GM21723 (cell line): ENCODE results near the gene PDE10A.
A peak's percentile ranks its signal among the peaks of the same experiment; 100 is the strongest.
"Not testable (repeated sequence)": the region's sequence is repeated elsewhere in the genome, so short reads cannot be mapped to it uniquely, and the experiment has no call there.

ENCODE experiments used
- ATAC-seq: cut with Tn5 transposase; IDR thresholded peaks from one replicate; pipeline ENCODE4 v1.9.1; 2021; ENCODE audit warnings: mild to moderate bottlenecking, moderate library complexity; ENCODE audit not compliant: unreplicated experiment

The PDE10A gene

GRCh38 chr6:165486183-165487137 lies 176.6 kb downstream of the PDE10A start:
- ATAC-seq = no peak

GRCh38 chr6:165484178-165484889 lies 178.7 kb downstream of the PDE10A start:
- ATAC-seq = no peak

GRCh38 chr6:165481921-165482320 lies 181.1 kb downstream of the PDE10A start:
- ATAC-seq = no peak

GRCh38 chr6:165480916-165481315 lies 182.1 kb downstream of the PDE10A start:
- no peak for ATAC-seq

GRCh38 chr6:165478581-165478980 lies 184.5 kb downstream of the PDE10A start:
- no peak for ATAC-seq

GRCh38 chr6:165469483-165469882 lies 193.6 kb downstream of the PDE10A start:
- no peak for ATAC-seq

GRCh38 chr6:165468340-165469235 lies 194.5 kb downstream of the PDE10A start:
- ATAC-seq = no peak

GRCh38 chr6:165463499-165463898 lies 199.5 kb downstream of the PDE10A start:
- ATAC-seq = not testable (repeated sequence)

GRCh38 chr6:165459605-165460301 lies 203.3 kb downstream of the PDE10A start:
- not testable (repeated sequence) for ATAC-seq

- no peak for ATAC-seq
Measured at GRCh38 chr6:165458134-165458533, 204.9 kb downstream of the PDE10A start.

- no peak for ATAC-seq
Measured at GRCh38 chr6:165456286-165456685, 206.8 kb downstream of the PDE10A start.

- no peak for ATAC-seq
Measured at GRCh38 chr6:165455488-165455887, 207.6 kb downstream of the PDE10A start.

GRCh38 chr6:165453395-165453794 lies 209.6 kb downstream of the PDE10A start:
- ATAC-seq = no peak

- ATAC-seq = no peak
Measured at GRCh38 chr6:165451838-165452237, 211.2 kb downstream of the PDE10A start.

- no peak for ATAC-seq
Measured at GRCh38 chr6:165448210-165448609, 214.8 kb downstream of the PDE10A start.

GRCh38 chr6:165447141-165447540 lies 215.9 kb downstream of the PDE10A start:
- ATAC-seq = no peak

- ATAC-seq = no peak
Measured at GRCh38 chr6:165446331-165446730, 216.7 kb downstream of the PDE10A start.

GRCh38 chr6:165443462-165443861 lies 219.6 kb downstream of the PDE10A start:
- ATAC-seq = no peak

- ATAC-seq = no peak
Measured at GRCh38 chr6:165441181-165441580, 221.9 kb downstream of the PDE10A start.

GRCh38 chr6:165439928-165440554 lies 223.0 kb downstream of the PDE10A start:
- ATAC-seq = peak; percentile 71
